UCSD-AML1 (cell line): Measurements from ENCODE around the gene RAP2A.

Source experiments
- DNase-seq: peaks from one replicate; lab custom pipeline; 2025; ENCODE audit not compliant: unreplicated experiment; lab: John Stamatoyannopoulos, UW

RAP2A gene

GRCh38 chr13:97492684-97493371 is 58.9 kb downstream of the RAP2A start:
- no peak for DNase-seq

GRCh38 chr13:97493456-97493855 is 59.5 kb downstream of the RAP2A start:
- DNase-seq: no peak

- DNase-seq: no peak
Measured at GRCh38 chr13:97495678-97496077, 61.7 kb downstream of the RAP2A start.

- no peak for DNase-seq
Measured at GRCh38 chr13:97496511-97496910, 62.5 kb downstream of the RAP2A start.

- no peak for DNase-seq
Measured at GRCh38 chr13:97497400-97497799, 63.4 kb downstream of the RAP2A start.

GRCh38 chr13:97498419-97498818 is 64.5 kb downstream of the RAP2A start:
- no peak for DNase-seq

- no peak for DNase-seq
Measured at GRCh38 chr13:97499181-97499580, 65.2 kb downstream of the RAP2A start.

- DNase-seq: no peak
Measured at GRCh38 chr13:97502181-97502580, 68.2 kb downstream of the RAP2A start.

GRCh38 chr13:97502706-97503105 is 68.7 kb downstream of the RAP2A start:
- no peak for DNase-seq

GRCh38 chr13:97505017-97505416 is 71.0 kb downstream of the RAP2A start:
- no peak for DNase-seq

- DNase-seq: no peak
Measured at GRCh38 chr13:97506511-97506910, 72.5 kb downstream of the RAP2A start.

- no peak for DNase-seq
Measured at GRCh38 chr13:97512732-97513131, 78.8 kb downstream of the RAP2A start.

- no peak for DNase-seq
Measured at GRCh38 chr13:97515643-97516042, 81.7 kb downstream of the RAP2A start.

GRCh38 chr13:97517967-97518366 is 84.0 kb downstream of the RAP2A start:
- no peak for DNase-seq
